Measurements from ENCODE around the gene CYP1A2.

GRCh38 chr15:74799255-74799855 lies 50.7 kb downstream of the CYP1A2 start:
- no peak for TF ChIP-seq ZNF621 (tag by site-specific recombination; IDR thresholded peaks at IDR 0.05)
- no peak for TF ChIP-seq GLI4 (tag by site-specific recombination; IDR thresholded peaks at IDR 0.05)
- TF ChIP-seq ZNF24 (tag by site-specific recombination; IDR thresholded peaks at IDR 0.05) = no peak
- TF ChIP-seq ZNF266 (tag by site-specific recombination; IDR thresholded peaks at IDR 0.05; ENCODE audit: low read depth) = no peak
- TF ChIP-seq CTCF (tag by site-specific recombination; IDR thresholded peaks at IDR 0.05) = no peak
- no peak for TF ChIP-seq ELK4 (IDR thresholded peaks at IDR 0.05; ENCODE audit: borderline replicate concordance, low read depth, low read length)
- no peak for TF ChIP-seq ZNF341 (tag by site-specific recombination; IDR thresholded peaks at IDR 0.05; ENCODE audit: low read depth)
- TF ChIP-seq REST (tag by site-specific recombination; IDR thresholded peaks at IDR 0.05) = no peak
- no peak for TF ChIP-seq ZNF274 (IDR thresholded peaks at IDR 0.05; ENCODE audit: low read length)
- TF ChIP-seq ZNF274 (tag by site-specific recombination; IDR thresholded peaks at IDR 0.05; ENCODE audit: borderline replicate concordance) = no peak
- no peak for TF ChIP-seq OVOL3 (tag by site-specific recombination; IDR thresholded peaks at IDR 0.05)
- no peak for TF ChIP-seq ATF2 (tag by site-specific recombination; IDR thresholded peaks at IDR 0.05; ENCODE audit: low read depth)
- no peak for TF ChIP-seq ZNF138 (tag by site-specific recombination; IDR thresholded peaks at IDR 0.05; ENCODE audit: borderline replicate concordance)

All from HEK293 (cell line).